ENCODE results near the gene BLCAP.
"Not testable (repeated sequence)": the region's sequence is repeated elsewhere in the genome, so short reads cannot be mapped to it uniquely, and the experiment has no call there.

BLCAP gene

DNA sequence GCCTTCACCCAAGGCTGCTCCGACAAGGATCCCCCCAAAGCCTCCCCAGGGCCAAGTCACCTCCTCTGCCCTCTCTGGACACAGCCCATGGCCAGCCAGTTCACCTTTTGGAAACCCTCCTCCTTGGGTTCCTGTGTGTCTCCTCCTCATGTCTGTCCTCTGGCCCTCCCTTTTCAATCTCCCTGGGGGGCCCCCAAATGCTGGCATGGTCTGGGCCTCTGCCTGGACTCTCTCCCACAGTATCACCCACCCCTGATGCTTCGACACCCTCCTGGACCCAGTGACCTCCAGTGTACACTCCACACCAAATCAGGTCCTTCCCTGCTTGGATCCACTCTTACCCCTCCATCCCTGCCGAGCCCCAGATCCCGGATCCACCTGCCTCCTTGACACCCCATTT is 53.3 kb downstream of the BLCAP start:
- H3K4me3 ChIP-seq (ENCODE audit: control insufficient read depth in 1 of 7, extremely low read depth in 1 of 7, insufficient read depth in 4 of 7, low read depth in 2 of 7, low read length in 6 of 7), result no peak overlapping the region
- no peak overlapping the region for H3K27ac ChIP-seq (ENCODE audit: insufficient read depth in 1 of 2, low read depth in 1 of 2, low read length in 2 of 2, poor library complexity in 1 of 2, severe bottlenecking in 2 of 2)
- H3K4me1 ChIP-seq (ENCODE audit: control extremely low read depth in 1 of 4, control insufficient read depth in 4 of 4, insufficient read depth in 4 of 4, low read length in 3 of 4), result no peaks in the 10 kb centered on the region
- H3K27me3 ChIP-seq (replicated peaks in 2 of 5; ENCODE audit: control insufficient read depth in 4 of 5, insufficient read depth in 5 of 5, low read length in 4 of 5), result peaks cover 0 to 8% (median 0%) of the 10 kb centered on the region in 5 experiments
- CTCF ChIA-PET, result no interaction called here
- no peaks in the 10 kb centered on the region for H3K9me3 ChIP-seq (ENCODE audit: control extremely low read depth in 1 of 5, control insufficient read depth in 4 of 5, insufficient read depth in 2 of 5, low read depth in 1 of 5, low read length in 4 of 5)
- DNase-seq, result no peak
- H3K36me3 ChIP-seq (ENCODE audit: control insufficient read depth in 4 of 4, insufficient read depth in 4 of 4, low read length in 3 of 4), result no peaks in the 10 kb centered on the region
- POLR2A ChIA-PET, result no interaction called here
- WGBS (ENCODE audit: insufficient coverage), result 96% methylated on average over 4 of the region's 4 CpGs

- Histone ChIP-seq H3K27me3 (replicated peaks in 2 of 5; ENCODE audit: control insufficient read depth in 4 of 5, insufficient read depth in 5 of 5, low read length in 4 of 5) (peaks cover 0 to 4% (median 0%) of the 10 kb centered on the region in 5 experiments), H3K27ac (ENCODE audit: insufficient read depth in 1 of 2, low read depth in 1 of 2, low read length in 2 of 2, poor library complexity in 1 of 2, severe bottlenecking in 2 of 2) (no peak overlapping the region), H3K4me1 (ENCODE audit: control extremely low read depth in 1 of 4, control insufficient read depth in 4 of 4, insufficient read depth in 4 of 4, low read length in 3 of 4) (no peaks in the 10 kb centered on the region), H3K4me3 (ENCODE audit: control insufficient read depth in 1 of 7, extremely low read depth in 1 of 7, insufficient read depth in 4 of 7, low read depth in 2 of 7, low read length in 6 of 7) (no peak overlapping the region), H3K9me3 (ENCODE audit: control extremely low read depth in 1 of 5, control insufficient read depth in 4 of 5, insufficient read depth in 2 of 5, low read depth in 1 of 5, low read length in 4 of 5) (no peaks in the 10 kb centered on the region), H3K36me3 (ENCODE audit: control insufficient read depth in 4 of 4, insufficient read depth in 4 of 4, low read length in 3 of 4) (no peaks in the 10 kb centered on the region)
- CTCF ChIA-PET, result no interaction called here
- DNase-seq, result no peak
- POLR2A ChIA-PET, result no interaction called here
- 96% methylated on average over 9 of the region's 11 CpGs for WGBS (ENCODE audit: insufficient coverage)
These were observed 54.3 kb downstream of the BLCAP start for GRCh38 chr20:37473249-37474000.

DNA sequence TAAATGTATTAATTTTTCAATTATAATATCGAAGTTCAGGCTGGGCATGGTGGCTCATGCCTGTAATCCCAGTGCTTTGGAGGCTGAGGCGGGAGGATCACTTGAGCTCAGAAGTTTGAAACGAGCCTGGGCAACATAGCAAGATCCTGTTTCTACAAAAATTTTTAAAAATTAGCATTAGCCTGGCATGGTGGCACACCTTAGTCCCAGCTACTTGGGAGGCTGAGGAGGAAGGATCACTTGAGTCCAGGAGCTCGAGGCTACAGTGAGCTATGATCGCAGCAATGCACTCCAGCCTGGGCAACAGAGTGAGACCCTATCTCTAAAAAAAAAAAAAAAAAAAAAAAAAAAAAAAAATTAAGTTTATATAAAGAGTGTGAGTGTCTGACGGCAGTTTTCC is 55.2 kb downstream of the BLCAP start:
- CTCF ChIA-PET; H3K9me3 ChIP-seq (ENCODE audit: control extremely low read depth in 1 of 5, control insufficient read depth in 4 of 5, insufficient read depth in 2 of 5, low read depth in 1 of 5, low read length in 4 of 5); H3K4me1 ChIP-seq (ENCODE audit: control extremely low read depth in 1 of 4, control insufficient read depth in 4 of 4, insufficient read depth in 4 of 4, low read length in 3 of 4); DNase-seq; H3K27me3 ChIP-seq (replicated peaks in 2 of 5; ENCODE audit: control insufficient read depth in 4 of 5, insufficient read depth in 5 of 5, low read length in 4 of 5); H3K36me3 ChIP-seq (ENCODE audit: control insufficient read depth in 4 of 4, insufficient read depth in 4 of 4, low read length in 3 of 4); H3K4me3 ChIP-seq (ENCODE audit: control insufficient read depth in 1 of 7, extremely low read depth in 1 of 7, insufficient read depth in 4 of 7, low read depth in 2 of 7, low read length in 6 of 7); H3K27ac ChIP-seq (ENCODE audit: insufficient read depth in 1 of 2, low read depth in 1 of 2, low read length in 2 of 2, poor library complexity in 1 of 2, severe bottlenecking in 2 of 2); POLR2A ChIA-PET: not testable (repeated sequence)
- 100% methylated on average over 3 of the region's 6 CpGs for WGBS (ENCODE audit: insufficient coverage)

DNA sequence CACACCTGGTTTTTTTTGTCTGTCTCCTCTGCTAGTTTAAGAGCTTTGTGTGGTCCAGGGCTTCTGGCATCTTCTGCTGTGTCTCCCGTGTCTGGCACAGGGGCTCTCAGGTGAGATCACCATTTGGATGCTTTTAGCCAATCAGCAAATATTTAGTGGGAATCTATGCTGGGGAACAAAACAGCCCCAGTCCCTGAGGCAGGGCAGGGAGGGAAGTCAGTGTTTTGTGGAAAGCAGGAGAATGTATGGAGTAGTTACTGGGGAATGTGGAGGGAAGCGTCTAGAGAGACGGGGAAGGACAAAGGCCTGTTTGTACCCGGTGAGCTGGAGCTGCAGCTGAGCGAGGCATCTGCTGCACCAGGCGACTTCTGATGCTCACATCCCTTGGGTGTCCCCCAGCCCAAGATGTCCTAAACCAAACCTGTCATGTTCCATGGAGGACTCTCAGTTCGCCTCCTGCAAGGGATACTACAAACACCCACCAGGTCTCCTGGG is 55.9 kb downstream of the BLCAP start:
- no peaks in the 10 kb centered on the region for H3K9me3 ChIP-seq (ENCODE audit: control extremely low read depth in 1 of 5, control insufficient read depth in 4 of 5, insufficient read depth in 2 of 5, low read depth in 1 of 5, low read length in 4 of 5)
- ChIA-PET CTCF (no interaction called here), POLR2A (interaction anchor here (0.7 kb wide), 1 partner anchor 38 kb away, joined by 3 read pairs; no protein-coding TSS in a partner anchor)
- no peak for DNase-seq
- no peaks in the 10 kb centered on the region for H3K4me1 ChIP-seq (ENCODE audit: control extremely low read depth in 1 of 4, control insufficient read depth in 4 of 4, insufficient read depth in 4 of 4, low read length in 3 of 4)
- WGBS (ENCODE audit: insufficient coverage), result 90% methylated on average over 7 of the region's 7 CpGs
- H3K27me3 ChIP-seq (replicated peaks in 2 of 5; ENCODE audit: control insufficient read depth in 4 of 5, insufficient read depth in 5 of 5, low read length in 4 of 5), result peaks cover 0 to 7% (median 0%) of the 10 kb centered on the region in 5 experiments
- no peaks in the 10 kb centered on the region for H3K36me3 ChIP-seq (ENCODE audit: control insufficient read depth in 4 of 4, insufficient read depth in 4 of 4, low read length in 3 of 4)
- no peak overlapping the region for H3K4me3 ChIP-seq (ENCODE audit: control insufficient read depth in 1 of 7, extremely low read depth in 1 of 7, insufficient read depth in 4 of 7, low read depth in 2 of 7, low read length in 6 of 7)
- no peak overlapping the region for H3K27ac ChIP-seq (ENCODE audit: insufficient read depth in 1 of 2, low read depth in 1 of 2, low read length in 2 of 2, poor library complexity in 1 of 2, severe bottlenecking in 2 of 2)

- H3K4me3 ChIP-seq (ENCODE audit: control insufficient read depth in 1 of 7, extremely low read depth in 1 of 7, insufficient read depth in 4 of 7, low read depth in 2 of 7, low read length in 6 of 7); H3K36me3 ChIP-seq (ENCODE audit: control insufficient read depth in 4 of 4, insufficient read depth in 4 of 4, low read length in 3 of 4); H3K27ac ChIP-seq (ENCODE audit: insufficient read depth in 1 of 2, low read depth in 1 of 2, low read length in 2 of 2, poor library complexity in 1 of 2, severe bottlenecking in 2 of 2); POLR2A ChIA-PET; H3K27me3 ChIP-seq (replicated peaks in 2 of 5; ENCODE audit: control insufficient read depth in 4 of 5, insufficient read depth in 5 of 5, low read length in 4 of 5); CTCF ChIA-PET; DNase-seq; H3K4me1 ChIP-seq (ENCODE audit: control extremely low read depth in 1 of 4, control insufficient read depth in 4 of 4, insufficient read depth in 4 of 4, low read length in 3 of 4); H3K9me3 ChIP-seq (ENCODE audit: control extremely low read depth in 1 of 5, control insufficient read depth in 4 of 5, insufficient read depth in 2 of 5, low read depth in 1 of 5, low read length in 4 of 5): not testable (repeated sequence)
- 97% methylated on average over 8 of the region's 8 CpGs for WGBS (ENCODE audit: insufficient coverage)
These were observed 57.5 kb downstream of the BLCAP start for GRCh38 chr20:37470190-37470589.

DNA sequence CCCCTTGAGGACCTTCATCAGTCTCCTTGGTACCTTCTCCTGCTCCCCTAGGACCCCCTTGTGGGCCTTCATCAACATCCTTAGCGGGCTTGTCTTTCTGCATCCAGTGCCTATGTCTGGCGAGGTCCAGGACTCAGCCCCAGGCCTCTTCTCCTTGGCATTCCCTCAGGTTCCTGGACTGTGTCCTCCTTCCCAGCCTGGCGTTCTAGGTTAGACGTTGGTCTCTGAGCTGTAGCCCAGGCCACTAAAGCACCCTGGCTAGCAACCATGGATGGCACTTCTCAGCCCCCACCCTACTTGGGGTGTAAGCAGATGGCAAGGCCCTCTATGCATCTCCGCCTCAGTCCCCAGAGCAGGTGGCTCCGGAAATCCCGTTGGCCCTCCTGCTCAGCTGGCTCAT is 58.1 kb downstream of the BLCAP start:
- Histone ChIP-seq H3K9me3 (ENCODE audit: control extremely low read depth in 1 of 5, control insufficient read depth in 4 of 5, insufficient read depth in 2 of 5, low read depth in 1 of 5, low read length in 4 of 5) (no peaks in the 10 kb centered on the region), H3K27me3 (replicated peaks in 2 of 5; ENCODE audit: control insufficient read depth in 4 of 5, insufficient read depth in 5 of 5, low read length in 4 of 5) (peaks cover 0 to 5% (median 0%) of the 10 kb centered on the region in 5 experiments), H3K36me3 (ENCODE audit: control insufficient read depth in 4 of 4, insufficient read depth in 4 of 4, low read length in 3 of 4) (no peaks in the 10 kb centered on the region), H3K27ac (ENCODE audit: insufficient read depth in 1 of 2, low read depth in 1 of 2, low read length in 2 of 2, poor library complexity in 1 of 2, severe bottlenecking in 2 of 2) (no peak overlapping the region), H3K4me1 (ENCODE audit: control extremely low read depth in 1 of 4, control insufficient read depth in 4 of 4, insufficient read depth in 4 of 4, low read length in 3 of 4) (no peaks in the 10 kb centered on the region), H3K4me3 (ENCODE audit: control insufficient read depth in 1 of 7, extremely low read depth in 1 of 7, insufficient read depth in 4 of 7, low read depth in 2 of 7, low read length in 6 of 7) (no peak overlapping the region)
- ChIA-PET POLR2A (no interaction called here), CTCF (no interaction called here)
- no peak for DNase-seq
- WGBS (ENCODE audit: insufficient coverage), result 98% methylated on average over 7 of the region's 7 CpGs

DNA sequence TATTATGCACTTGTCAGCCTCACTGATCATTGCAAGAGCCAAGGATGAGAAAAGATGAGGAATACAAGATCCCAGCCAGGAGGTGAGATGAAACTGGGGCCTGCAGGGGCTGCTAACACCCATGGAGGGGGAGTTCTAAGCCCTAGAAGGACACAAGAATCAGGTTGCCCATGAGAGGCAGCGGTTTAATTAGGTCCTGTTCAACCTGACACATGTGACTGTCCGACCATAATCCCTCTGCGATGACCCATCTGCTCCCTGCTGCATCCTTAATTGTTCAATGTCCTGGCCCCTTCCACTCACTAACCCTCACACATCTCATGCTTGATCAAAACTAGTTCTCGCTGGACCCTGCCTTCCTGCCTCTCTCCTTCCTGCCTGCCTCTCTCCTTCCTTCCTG is 58.8 kb downstream of the BLCAP start:
- H3K9me3 ChIP-seq (ENCODE audit: control extremely low read depth in 1 of 5, control insufficient read depth in 4 of 5, insufficient read depth in 2 of 5, low read depth in 1 of 5, low read length in 4 of 5), result no peaks in the 10 kb centered on the region
- H3K36me3 ChIP-seq (ENCODE audit: control insufficient read depth in 4 of 4, insufficient read depth in 4 of 4, low read length in 3 of 4), result no peaks in the 10 kb centered on the region
- no peak for DNase-seq
- H3K4me1 ChIP-seq (ENCODE audit: control extremely low read depth in 1 of 4, control insufficient read depth in 4 of 4, insufficient read depth in 4 of 4, low read length in 3 of 4), result no peaks in the 10 kb centered on the region
- H3K27me3 ChIP-seq (replicated peaks in 2 of 5; ENCODE audit: control insufficient read depth in 4 of 5, insufficient read depth in 5 of 5, low read length in 4 of 5), result peaks cover 0 to 5% (median 0%) of the 10 kb centered on the region in 5 experiments
- no peak overlapping the region for H3K27ac ChIP-seq (ENCODE audit: insufficient read depth in 1 of 2, low read depth in 1 of 2, low read length in 2 of 2, poor library complexity in 1 of 2, severe bottlenecking in 2 of 2)
- CTCF ChIA-PET, result no interaction called here
- WGBS (ENCODE audit: insufficient coverage), result 95% methylated on average over 4 of the region's 4 CpGs
- POLR2A ChIA-PET, result no interaction called here
- H3K4me3 ChIP-seq (ENCODE audit: control insufficient read depth in 1 of 7, extremely low read depth in 1 of 7, insufficient read depth in 4 of 7, low read depth in 2 of 7, low read length in 6 of 7), result no peak overlapping the region
